Astrocyte of the spinal cord (primary cell): ENCODE measurements around the gene CLDN1.

ENCODE experiments used
- DNase-seq: peaks from one replicate; pipeline ENCODE4 v3.0.0; 2011; ENCODE audit warnings: low read depth, low spot score
- H3K4me3 ChIP-seq: 2 replicates; pipeline ENCODE4 v1.5.1; 2011; ENCODE audit warnings: low read depth, mild to moderate bottlenecking, low read length, moderate library complexity
- in situ Hi-C: cut with HindIII; loops from 2 replicates; pipeline ENCODE4 v1.10.0; 2017; ENCODE audit warnings: low sequenced_read_pairs
- TF ChIP-seq, protein P1 (sequence below): IDR thresholded peaks from 2 replicates; pipeline ENCODE4 v1.5.1; 2012; ENCODE audit warnings: low read depth, mild to moderate bottlenecking, low read length, inconsistent platforms

The CLDN1 gene

GRCh38 chr3:190323246-190323626, 990 bp upstream of the CLDN1 start:
- no peak for DNase-seq
- TF ChIP-seq, protein P1, sequence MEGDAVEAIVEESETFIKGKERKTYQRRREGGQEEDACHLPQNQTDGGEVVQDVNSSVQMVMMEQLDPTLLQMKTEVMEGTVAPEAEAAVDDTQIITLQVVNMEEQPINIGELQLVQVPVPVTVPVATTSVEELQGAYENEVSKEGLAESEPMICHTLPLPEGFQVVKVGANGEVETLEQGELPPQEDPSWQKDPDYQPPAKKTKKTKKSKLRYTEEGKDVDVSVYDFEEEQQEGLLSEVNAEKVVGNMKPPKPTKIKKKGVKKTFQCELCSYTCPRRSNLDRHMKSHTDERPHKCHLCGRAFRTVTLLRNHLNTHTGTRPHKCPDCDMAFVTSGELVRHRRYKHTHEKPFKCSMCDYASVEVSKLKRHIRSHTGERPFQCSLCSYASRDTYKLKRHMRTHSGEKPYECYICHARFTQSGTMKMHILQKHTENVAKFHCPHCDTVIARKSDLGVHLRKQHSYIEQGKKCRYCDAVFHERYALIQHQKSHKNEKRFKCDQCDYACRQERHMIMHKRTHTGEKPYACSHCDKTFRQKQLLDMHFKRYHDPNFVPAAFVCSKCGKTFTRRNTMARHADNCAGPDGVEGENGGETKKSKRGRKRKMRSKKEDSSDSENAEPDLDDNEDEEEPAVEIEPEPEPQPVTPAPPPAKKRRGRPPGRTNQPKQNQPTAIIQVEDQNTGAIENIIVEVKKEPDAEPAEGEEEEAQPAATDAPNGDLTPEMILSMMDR, result no peak
- H3K4me3 ChIP-seq, result no peak overlapping the region
- in situ Hi-C loops, result no loop called here

DNA sequence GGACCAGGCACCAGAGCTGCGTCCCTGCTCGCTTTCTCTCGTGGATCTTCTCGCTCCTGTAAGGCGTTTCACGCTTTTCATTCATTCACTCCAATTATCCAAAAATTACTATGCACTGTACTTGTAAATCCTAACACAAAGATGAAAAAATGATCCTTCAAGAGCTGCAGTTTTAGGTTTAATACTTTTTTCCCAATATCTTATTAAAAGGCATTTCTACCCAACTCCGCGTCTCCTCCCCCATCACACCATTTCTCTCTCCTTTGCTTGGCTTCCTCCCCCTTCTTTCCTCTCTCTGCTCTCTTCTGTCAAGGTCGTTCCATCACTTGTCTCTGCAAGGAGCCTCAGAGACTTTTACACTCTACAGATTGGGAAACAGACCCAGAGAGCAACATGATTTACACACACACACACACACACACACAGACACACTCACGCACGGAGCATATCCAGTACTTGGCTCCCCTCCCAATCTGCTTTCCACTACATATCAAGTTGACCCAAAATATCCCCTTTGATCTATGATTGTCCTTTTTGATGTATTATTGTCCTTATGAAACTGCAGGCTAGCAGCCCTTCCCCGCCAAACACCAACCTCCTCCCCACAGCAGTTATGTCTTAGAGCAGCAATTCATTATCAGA, 479 bp upstream of the CLDN1 start:
- in situ Hi-C loops, result no loop called here
- TF ChIP-seq, protein P1, result no peak
- DNase-seq, result no peak
- H3K4me3 ChIP-seq, result peak overlapping the region; percentile 60

DNA sequence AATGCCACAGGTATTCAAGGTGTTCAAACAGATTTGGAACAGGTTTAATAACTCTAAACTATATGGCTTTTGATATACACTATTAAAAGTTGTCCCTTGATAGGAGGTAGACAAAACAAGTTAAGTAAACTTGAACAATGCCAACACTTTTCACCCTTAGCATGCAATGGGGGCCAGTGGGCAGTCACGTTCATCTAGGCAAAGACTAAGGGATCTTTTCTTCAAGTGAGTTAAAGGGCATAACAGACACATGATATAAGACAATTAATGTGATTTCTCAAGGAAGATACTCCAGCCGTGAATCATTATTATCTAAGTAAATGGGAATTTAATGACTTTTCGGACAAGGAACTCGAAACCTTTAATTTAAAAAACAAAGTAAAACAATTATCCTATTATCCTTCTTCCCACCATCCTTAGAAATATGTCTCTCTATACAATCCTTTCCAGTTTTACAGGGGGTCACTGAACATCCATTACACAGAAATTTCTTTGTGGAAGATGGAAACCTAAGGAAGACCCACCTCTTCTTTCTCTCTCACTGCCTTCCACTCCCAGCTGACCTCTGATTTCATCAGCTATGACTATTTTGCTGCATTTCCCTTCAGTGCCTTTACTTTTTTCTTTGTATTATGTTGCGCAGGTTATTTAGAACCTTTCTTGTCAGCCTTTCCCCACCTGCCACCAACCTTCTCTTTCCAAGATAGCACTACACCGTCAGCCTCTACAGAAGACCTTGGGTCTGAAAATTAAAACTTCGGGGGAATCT, 1.5 kb downstream of the CLDN1 start:
- TF ChIP-seq, protein P1, result no peak
- H3K4me3 ChIP-seq, result no peak overlapping the region
- no peak for DNase-seq
- in situ Hi-C loops, result no loop called here

DNA sequence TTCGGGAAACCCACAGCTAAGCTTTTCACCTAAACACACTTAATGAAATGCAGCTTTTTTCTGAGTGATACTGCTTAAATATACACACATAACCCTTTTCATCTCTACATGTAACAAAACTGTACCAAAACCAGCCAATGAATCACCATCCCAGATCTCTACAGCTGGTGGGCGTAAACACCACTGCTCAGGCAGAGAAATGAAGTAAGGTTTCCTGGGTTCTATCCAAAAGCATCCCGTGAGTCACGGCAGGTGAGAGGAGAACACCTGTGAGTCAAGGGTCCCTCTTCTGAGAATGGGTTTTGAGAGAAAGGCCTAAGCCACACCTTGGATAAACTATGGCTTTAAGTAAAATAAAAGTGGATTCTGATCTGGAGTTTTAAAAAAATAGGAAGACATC, 2.6 kb downstream of the CLDN1 start:
- in situ Hi-C loops, result no loop called here
- TF ChIP-seq, protein P1, result no peak
- no peak overlapping the region for H3K4me3 ChIP-seq
- DNase-seq, result no peak

DNA sequence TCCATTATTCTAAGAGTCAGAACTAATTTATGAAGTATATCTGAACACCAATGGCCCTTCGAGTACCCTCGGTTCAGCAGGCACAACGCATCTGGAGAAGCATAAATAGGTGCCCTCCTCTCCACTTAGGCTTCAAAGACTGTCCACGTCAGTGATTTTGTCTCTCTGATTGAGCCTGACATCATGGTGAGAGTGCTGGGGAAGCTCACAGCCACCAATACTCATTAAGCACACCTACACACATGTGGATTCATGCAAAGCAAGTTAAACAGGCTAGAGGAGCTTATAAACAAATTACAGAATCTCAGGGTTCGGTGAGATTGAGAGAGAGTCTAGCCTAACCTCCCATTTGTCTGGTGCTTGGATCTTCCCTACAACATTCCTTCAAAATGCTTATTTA, 3.6 kb downstream of the CLDN1 start:
- in situ Hi-C loops, result no loop called here
- TF ChIP-seq, protein P1, result no peak
- H3K4me3 ChIP-seq, result no peak overlapping the region
- DNase-seq, result no peak

DNA sequence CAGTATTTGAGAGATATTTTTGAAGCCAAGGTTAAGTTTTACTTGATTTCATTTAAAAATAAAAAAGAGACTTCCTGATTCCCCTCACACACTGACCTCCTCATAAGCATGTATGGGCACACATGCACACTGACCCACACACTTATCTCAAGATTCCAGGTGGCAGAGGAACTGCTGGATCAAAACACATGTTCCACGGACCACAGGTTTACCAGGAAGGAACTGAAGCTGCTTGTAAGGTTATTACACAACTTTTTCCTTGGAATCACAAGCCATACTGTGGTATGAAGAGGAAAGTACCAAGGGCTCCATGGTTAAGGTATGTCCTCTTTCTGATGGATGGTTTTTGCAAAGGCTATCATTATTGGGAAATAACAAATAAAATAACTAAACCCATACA, 7.5 kb downstream of the CLDN1 start:
- no peak for DNase-seq
- H3K4me3 ChIP-seq, result no peak overlapping the region
- TF ChIP-seq, protein P1, result no peak
- in situ Hi-C loops, result no loop called here
